HEK293 (cell line): ENCODE measurements around the gene PTPN18.

Experiments used
- CTCF ChIA-PET: fragments of 350-600 bp; formaldehyde crosslinking; extraction: SDS; loops from one replicate; lab custom pipeline; 2021; ENCODE audit warnings: antibody characterized with exemption; lab: Yijun Ruan, JAX
- POLR2A ChIA-PET: fragments of 300-600 bp; formaldehyde crosslinking; extraction: SDS; loops from one replicate; lab custom pipeline; 2020; ENCODE audit warnings: antibody characterized with exemption, inconsistent platforms; lab: Yijun Ruan, JAX
- H3K27ac ChIP-seq: fragments of 200-500 bp; sonication (Bioruptor generic); 2 replicates; pipeline ENCODE4 v1.5.1; 2014; ENCODE audit warnings: low read depth, low read length, control low read depth, inconsistent platforms; ENCODE audit errors: extremely low read depth
- H3K36me3 ChIP-seq, 2 experiments: fragments of 200-500 bp in 1 of 2; sonication (Bioruptor generic) in 1 of 2; 1 replicate in 1 of 2; 2 replicates in 1 of 2; pipeline ENCODE4 v1.5.1; 2014 to 2017; ENCODE audit warnings: inconsistent platforms in 2 of 2, low read length in 2 of 2; ENCODE audit not compliant: control insufficient read depth in 2 of 2, insufficient read depth in 1 of 2
- H3K4me1 ChIP-seq: fragments of 200-500 bp; sonication (Bioruptor generic); 2 replicates; pipeline ENCODE4 v1.5.1; 2014; ENCODE audit warnings: mild to moderate bottlenecking, low read length, inconsistent platforms; ENCODE audit not compliant: control insufficient read depth, insufficient read depth
- H3K4me3 ChIP-seq: 2 replicates; pipeline ENCODE4 v1.5.1; 2011; ENCODE audit warnings: low read depth, mild to moderate bottlenecking, control low read depth, low read length, moderate library complexity
- H3K9me3 ChIP-seq: fragments of 200-500 bp; sonication (Bioruptor generic); 2 replicates; pipeline ENCODE4 v1.5.1; 2014; ENCODE audit warnings: low read depth, low read length, inconsistent platforms; ENCODE audit not compliant: control insufficient read depth, insufficient read depth
- KLF7 ChIP-seq: fragments of 450-650 bp; formaldehyde crosslinking; IDR thresholded peaks from 2 replicates; pipeline ENCODE4 v1.5.1; 2016; ENCODE audit warnings: missing biosample characterization, missing genetic modification characterization, borderline replicate concordance
- REST ChIP-seq: fragments of 450-650 bp; formaldehyde crosslinking; IDR thresholded peaks from 2 replicates; pipeline ENCODE4 v1.5.1; 2016; ENCODE audit warnings: missing biosample characterization, missing genetic modification characterization
- SCRT2 ChIP-seq: fragments of 450-650 bp; formaldehyde crosslinking; IDR thresholded peaks from 2 replicates; pipeline ENCODE4 v1.5.1; 2016; ENCODE audit warnings: missing biosample characterization, missing genetic modification characterization
- SP7 ChIP-seq: fragments of 450-650 bp; formaldehyde crosslinking; IDR thresholded peaks from 2 replicates; pipeline ENCODE4 v1.5.1; 2016; ENCODE audit warnings: missing biosample characterization, missing genetic modification characterization
- YY1 ChIP-seq: fragments of 450-650 bp; formaldehyde crosslinking; IDR thresholded peaks from 2 replicates; pipeline ENCODE4 v1.5.1; 2018; ENCODE audit warnings: missing biosample characterization, missing genetic modification characterization
- ZEB2 ChIP-seq: fragments of 450-650 bp; formaldehyde crosslinking; IDR thresholded peaks from 2 replicates; pipeline ENCODE4 v1.5.1; 2016; ENCODE audit warnings: missing biosample characterization, missing genetic modification characterization
- ZFP41 ChIP-seq: fragments of 450-650 bp; formaldehyde crosslinking; IDR thresholded peaks from 2 replicates; pipeline ENCODE4 v1.5.1; 2016; ENCODE audit warnings: missing biosample characterization, missing genetic modification characterization, borderline replicate concordance
- ZIC2 ChIP-seq: fragments of 450-650 bp; formaldehyde crosslinking; IDR thresholded peaks from 2 replicates; pipeline ENCODE4 v1.5.1; 2016; ENCODE audit warnings: missing biosample characterization, missing genetic modification characterization
- ZNF133 ChIP-seq: fragments of 450-650 bp; formaldehyde crosslinking; IDR thresholded peaks from 2 replicates; pipeline ENCODE4 v1.5.1; 2016; ENCODE audit warnings: missing biosample characterization, missing genetic modification characterization
- ZNF18 ChIP-seq: fragments of 450-650 bp; formaldehyde crosslinking; IDR thresholded peaks from 2 replicates; pipeline ENCODE4 v1.5.1; 2016; ENCODE audit warnings: missing biosample characterization, missing genetic modification characterization
- ZNF184 ChIP-seq: fragments of 450-650 bp; IDR thresholded peaks from 2 replicates; pipeline ENCODE4 v1.5.1; 2018; ENCODE audit warnings: missing biosample characterization, mild to moderate bottlenecking, missing genetic modification characterization
- ZNF23 ChIP-seq: fragments of 450-650 bp; formaldehyde crosslinking; IDR thresholded peaks from 2 replicates; pipeline ENCODE4 v1.5.1; 2016; ENCODE audit warnings: missing biosample characterization, missing genetic modification characterization, borderline replicate concordance
- ZNF26 ChIP-seq: fragments of 450-650 bp; formaldehyde crosslinking; IDR thresholded peaks from 2 replicates; pipeline ENCODE4 v1.5.1; 2016; ENCODE audit warnings: missing biosample characterization, missing genetic modification characterization
- ZNF266 ChIP-seq: fragments of 450-650 bp; formaldehyde crosslinking; IDR thresholded peaks from 2 replicates; pipeline ENCODE4 v1.5.1; 2016; ENCODE audit warnings: missing biosample characterization, missing genetic modification characterization, low read depth
- ZNF548 ChIP-seq: fragments of 450-650 bp; formaldehyde crosslinking; IDR thresholded peaks from 2 replicates; pipeline ENCODE4 v1.5.1; 2016; ENCODE audit warnings: missing biosample characterization, missing genetic modification characterization
- ZNF624 ChIP-seq: fragments of 450-650 bp; formaldehyde crosslinking; IDR thresholded peaks from 2 replicates; pipeline ENCODE4 v1.5.1; 2017; ENCODE audit warnings: missing biosample characterization, missing genetic modification characterization
- ZNF670 ChIP-seq: fragments of 450-650 bp; formaldehyde crosslinking; IDR thresholded peaks from 2 replicates; pipeline ENCODE4 v1.5.1; 2016; ENCODE audit warnings: missing biosample characterization, missing genetic modification characterization, low read depth
- ZNF768 ChIP-seq: fragments of 450-650 bp; formaldehyde crosslinking; IDR thresholded peaks from 2 replicates; pipeline ENCODE4 v1.5.1; 2018; ENCODE audit warnings: missing biosample characterization, mild to moderate bottlenecking, missing genetic modification characterization
- ZNF791 ChIP-seq: fragments of 450-650 bp; formaldehyde crosslinking; IDR thresholded peaks from 2 replicates; pipeline ENCODE4 v1.5.1; 2016; ENCODE audit warnings: missing biosample characterization, missing genetic modification characterization

The PTPN18 gene

GRCh38 chr2:130353291-130354138 is 2.3 kb upstream of the PTPN18 start:
- Histone ChIP-seq H3K9me3 (no peaks in the 10 kb centered on the region), H3K27ac (no peak overlapping the region), H3K4me3 (no peak overlapping the region), H3K4me1 (peaks cover 3% of the 10 kb centered on the region; the same call in 1 of the 2 replicates), H3K36me3 (peaks cover 0 to 16% of the 10 kb centered on the region in 2 experiments; a peak in 1 of 3 replicates)
- TF ChIP-seq YY1 (tag by site-specific recombination) = no peak
- no peak for TF ChIP-seq SCRT2
- no peak for TF ChIP-seq SP7 (tag by site-specific recombination)
- no peak for TF ChIP-seq ZNF184 (tag by site-specific recombination)
- no peak for TF ChIP-seq ZFP41 (tag by site-specific recombination)
- TF ChIP-seq ZNF18 (tag by site-specific recombination) = no peak
- TF ChIP-seq ZNF624 (tag by site-specific recombination) = no peak
- no peak for TF ChIP-seq ZNF791 (tag by site-specific recombination)
- no peak for TF ChIP-seq ZNF26 (tag by site-specific recombination)
- no peak for TF ChIP-seq ZNF23
- TF ChIP-seq ZNF670 (tag by site-specific recombination) = no peak
- no peak for TF ChIP-seq ZNF266
- TF ChIP-seq ZEB2 (tag by site-specific recombination) = no peak
- no peak for TF ChIP-seq ZIC2 (tag by site-specific recombination)
- TF ChIP-seq KLF7 = no peak
- TF ChIP-seq ZNF133 (tag by site-specific recombination) = no peak
- TF ChIP-seq ZNF768 = no peak
- ChIA-PET POLR2A (interaction anchor here (2.6 kb wide), 1 partner anchor 11 kb away, joined by 11 read pairs; the partner anchor contains the start of gene IMP4), CTCF (interaction anchor here (0.6 to 1.5 kb wide), 5 partner anchors 10 to 206 kb away, joined by 3 to 5 read pairs (median 3); partner anchors contain the start of gene IMP4)

- Histone ChIP-seq H3K4me1 (peaks cover 3% of the 10 kb centered on the region; the same call in 1 of the 2 replicates), H3K27ac (no peak overlapping the region), H3K4me3 (no peak overlapping the region)
- ChIA-PET CTCF (interaction anchor here (0.6 to 1.5 kb wide), 2 partner anchors 19 to 206 kb away, joined by 3 to 5 read pairs; no protein-coding TSS in a partner anchor), POLR2A (interaction anchor here (2.6 kb wide), 1 partner anchor 11 kb away, joined by 11 read pairs; the partner anchor contains the start of gene IMP4)
- no peak for TF ChIP-seq ZNF548 (tag by site-specific recombination)
- peak; percentile 80 for TF ChIP-seq REST (tag by site-specific recombination)
- TF ChIP-seq, all 188 proteins: peak for 1
- peaks cover 0 to 16% of the 10 kb centered on the region in 2 experiments; a peak in 1 of 3 replicates for H3K36me3 ChIP-seq
- H3K9me3 ChIP-seq = no peaks in the 10 kb centered on the region
These were observed 1.8 kb upstream of the PTPN18 start for GRCh38 chr2:130354139-130354428.
